HL-60 (cell line): ENCODE data around the gene ALOX12B.

ENCODE experiments used
- CTCF ChIP-seq: IDR thresholded peaks from one replicate; pipeline ENCODE4 v1.5.1; 2011; ENCODE audit warnings: low read length, control low read depth, inconsistent platforms; ENCODE audit not compliant: insufficient read depth
- POLR2AphosphoS5 ChIP-seq: IDR thresholded peaks from 2 replicates; pipeline ENCODE4 v1.6.1; 2012; ENCODE audit warnings: low read depth

GRCh38 chr17:8053600-8053999 lies 33.9 kb downstream of the ALOX12B start:
- TF ChIP-seq CTCF (no peak), POLR2AphosphoS5 (no peak)
